K562 (cell line): ENCODE data around the gene CSTF1. TPM values are rescaled to one million over a fixed set of nuclear protein-coding genes. Genes with fewer than 3 reads are reported as not detected.
A peak's percentile ranks its signal among the peaks of the same experiment; 100 is the strongest.

Source experiments
- CBX2 ChIP-seq: fragments of 200-600 bp; sonication (generic); IDR thresholded peaks from one replicate; pipeline ENCODE4 v1.6.1; 2012; ENCODE audit warnings: mild to moderate bottlenecking, low read length, inconsistent platforms; ENCODE audit not compliant: insufficient read depth, poor library complexity, severe bottlenecking
- CHCHD3 ChIP-seq: fragments of 250-450 bp; sonication (Bioruptor Pico); IDR thresholded peaks from 2 replicates; pipeline ENCODE4 v2.1.2; 2022; ENCODE audit warnings: mild to moderate bottlenecking
- HEY1 ChIP-seq: fragments of 250-450 bp; sonication (Bioruptor Pico); IDR thresholded peaks from 2 replicates; pipeline ENCODE4 v1.5.0; 2020; ENCODE audit warnings: mild to moderate bottlenecking, moderate library complexity, borderline replicate concordance
- MAZ ChIP-seq, 2 experiments: fragments of 450-650 bp in 1 of 2; sonication (generic) in 1 of 2; formaldehyde crosslinking; IDR thresholded peaks in 1 of 2; conservative IDR thresholded peaks in 1 of 2; 2 replicates each; pipeline versions ENCODE4 v1.4.0 to v1.5.0; 2020; ENCODE audit warnings: mild to moderate bottlenecking in 1 of 2, missing genetic modification reagents in 1 of 2
- MIER1 ChIP-seq: fragments of 450-650 bp; IDR thresholded peaks from 2 replicates; pipeline ENCODE4 v1.6.1; 2016; ENCODE audit warnings: antibody characterized with exemption, mild to moderate bottlenecking, low read depth
- POLR2G ChIP-seq: fragments of 200-400 bp; formaldehyde crosslinking; IDR thresholded peaks from 2 replicates; pipeline ENCODE4 v1.6.1; 2017; ENCODE audit warnings: low read depth, mild to moderate bottlenecking, antibody characterized with exemption, low read length, moderate library complexity
- POLR3G ChIP-seq: IDR thresholded peaks from 2 replicates; pipeline ENCODE4 v1.6.1; 2011; ENCODE audit not compliant: insufficient read length, insufficient replicate concordance; ENCODE audit errors: extremely low read depth
- RAD51 ChIP-seq: fragments of 450-650 bp; IDR thresholded peaks from 2 replicates; pipeline ENCODE4 v1.7.1; 2016; ENCODE audit warnings: low read depth, mild to moderate bottlenecking, borderline replicate concordance
- RNF2 ChIP-seq: sonication (generic); IDR thresholded peaks from 2 replicates; pipeline ENCODE4 v1.6.1; 2016
- TAL1 ChIP-seq: fragments of 450-650 bp; IDR thresholded peaks from 2 replicates; pipeline ENCODE4 v1.6.1; 2016; ENCODE audit warnings: mild to moderate bottlenecking
- U2AF1 ChIP-seq: fragments of 200-400 bp; formaldehyde crosslinking; optimal IDR thresholded peaks from 2 replicates; pipeline ENCODE3; 2017; ENCODE audit warnings: mild to moderate bottlenecking, low read depth, low read length, moderate library complexity
- ZEB2 ChIP-seq: fragments of 450-650 bp; IDR thresholded peaks from 2 replicates; pipeline ENCODE4 v1.6.1; 2016
- ZKSCAN8 ChIP-seq: fragments of 200-800 bp; sonication (Bioruptor generic); IDR thresholded peaks from 2 replicates; pipeline ENCODE4 v1.6.1; 2016; ENCODE audit warnings: missing genetic modification characterization, missing compliant biosample characterization
- ZNF79 ChIP-seq: fragments of 250-450 bp; sonication (Bioruptor Pico); IDR thresholded peaks from 2 replicates; pipeline ENCODE4 v1.4.0; 2020; ENCODE audit warnings: low read depth, mild to moderate bottlenecking, moderate library complexity
- polyA plus RNA-seq, 8 experiments: library from polyadenylated mRNA; depleted of rRNA in 4 of 8; stranded (reverse) in 5 of 8; unstranded in 3 of 8; fragments of >200 nt; fragmentation: Nextera tagmentation in 2 of 8; fragmentation: Illumina TruSeq in 1 of 8; extraction: Ambion mirVana in 2 of 8; extraction: Trizol in 1 of 8; gene quantifications; 2 replicates each; pipeline versions ENCODE4 v1.2.1 to v1.2.3, GENCODE V29; 2011 to 2014; ENCODE audit warnings: inconsistent platforms in 1 of 8, missing spikeins in 1 of 8
- total RNA-seq, 7 experiments: library from RNA; depleted of rRNA in 6 of 7; stranded (reverse); fragments of >200 nt in 6 of 7; fragmentation: Illumina TruSeq in 2 of 7; extraction: Trizol in 2 of 7; gene quantifications; 2 replicates each; pipeline versions ENCODE4 v1.2.1 to v1.2.3, GENCODE V29; 2011 to 2021; ENCODE audit warnings: low replicate concordance in 1 of 7
- TF ChIP-seq, protein P1 (sequence below), 3 experiments: fragments of 200-800 bp in 1 of 3; fragments of 250-450 bp in 1 of 3; fragments of 450-650 bp in 1 of 3; sonication (Bioruptor Pico) in 1 of 3; sonication (Bioruptor generic) in 1 of 3; formaldehyde crosslinking in 1 of 3; IDR thresholded peaks; 2 replicates each; pipeline versions ENCODE4 v1.6.1 to v1.8.0; 2016 to 2022; ENCODE audit warnings: mild to moderate bottlenecking in 2 of 3, missing genetic modification characterization in 2 of 3, missing compliant biosample characterization in 1 of 3, moderate library complexity in 1 of 3
- TF ChIP-seq, protein P2 (sequence below), 2 experiments: fragments of 450-650 bp; IDR thresholded peaks; 2 replicates each; pipeline ENCODE4 v1.6.1; 2016
- TF ChIP-seq, protein P3 (sequence below): fragments of 450-650 bp; IDR thresholded peaks from 2 replicates; pipeline ENCODE4 v1.6.1; 2016; ENCODE audit warnings: antibody characterized with exemption
- TF ChIP-seq, protein P4 (sequence below): fragments of 250-450 bp; sonication (Bioruptor Pico); IDR thresholded peaks from 2 replicates; pipeline ENCODE4 v1.9.0; 2021; ENCODE audit warnings: mild to moderate bottlenecking, inconsistent platforms

The CSTF1 gene
- total and polyA plus RNA-seq, 9 of the 15 experiments (the other 6 are each of a cell fraction or from before 2014, with no cell fraction given) = 30.8 to 110 (median 53.4) TPM

DNA sequence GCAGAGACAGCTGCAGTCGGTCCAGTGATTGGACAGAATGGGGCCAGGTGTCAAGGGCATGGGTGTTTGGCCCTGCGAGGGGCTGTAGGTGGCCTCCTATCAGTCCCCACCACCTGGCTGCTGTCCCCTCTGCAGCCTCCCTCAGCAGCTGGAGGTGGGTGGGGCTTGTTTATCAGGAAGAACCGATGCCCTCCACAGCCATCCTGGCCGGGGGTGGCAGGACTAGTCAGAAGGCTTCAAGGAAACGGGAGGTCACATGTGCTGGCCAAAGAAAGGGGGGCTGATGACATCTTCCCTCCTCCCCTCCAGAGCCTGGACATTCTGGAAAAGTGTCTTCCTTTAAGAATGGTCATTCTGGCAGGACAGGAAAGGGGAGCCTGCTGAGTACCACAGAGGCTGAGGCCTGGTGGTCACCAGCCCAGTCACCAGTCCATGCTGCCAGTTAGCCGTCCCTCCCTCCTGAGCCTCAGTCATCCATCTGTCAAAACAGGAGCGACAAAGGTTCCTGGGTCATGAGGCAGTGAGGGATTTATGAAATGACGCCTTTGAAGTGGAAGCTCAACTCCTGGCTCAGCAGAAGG is 29.5 kb upstream of the CSTF1 start (continued):
- TF ChIP-seq CHCHD3 (CRISPR knock-in tag) (no peak), ZNF79 (CRISPR knock-in tag) (no peak), RNF2 (peak; percentile 76; the same call in 1 of the 2 replicates), TAL1 (peak; percentile 98), POLR3G (no peak), HEY1 (CRISPR knock-in tag) (no peak), CBX2 (no peak), POLR2G (peak; percentile 43), MAZ (CRISPR knock-in tag; conservative IDR thresholded peaks at IDR 0.05 in 1 of 2, IDR thresholded peaks at IDR 0.05 in 1 of 2) (peak; percentile 80 to 87), MIER1 (0 out of 2 replicates have a peak, but pooled peaks have one; percentile 25), ZEB2 (peak; percentile 88), ZKSCAN8 (peak; percentile 85), U2AF1 (no peak), RAD51 (peak; percentile 83)
- TF ChIP-seq, protein P1, sequence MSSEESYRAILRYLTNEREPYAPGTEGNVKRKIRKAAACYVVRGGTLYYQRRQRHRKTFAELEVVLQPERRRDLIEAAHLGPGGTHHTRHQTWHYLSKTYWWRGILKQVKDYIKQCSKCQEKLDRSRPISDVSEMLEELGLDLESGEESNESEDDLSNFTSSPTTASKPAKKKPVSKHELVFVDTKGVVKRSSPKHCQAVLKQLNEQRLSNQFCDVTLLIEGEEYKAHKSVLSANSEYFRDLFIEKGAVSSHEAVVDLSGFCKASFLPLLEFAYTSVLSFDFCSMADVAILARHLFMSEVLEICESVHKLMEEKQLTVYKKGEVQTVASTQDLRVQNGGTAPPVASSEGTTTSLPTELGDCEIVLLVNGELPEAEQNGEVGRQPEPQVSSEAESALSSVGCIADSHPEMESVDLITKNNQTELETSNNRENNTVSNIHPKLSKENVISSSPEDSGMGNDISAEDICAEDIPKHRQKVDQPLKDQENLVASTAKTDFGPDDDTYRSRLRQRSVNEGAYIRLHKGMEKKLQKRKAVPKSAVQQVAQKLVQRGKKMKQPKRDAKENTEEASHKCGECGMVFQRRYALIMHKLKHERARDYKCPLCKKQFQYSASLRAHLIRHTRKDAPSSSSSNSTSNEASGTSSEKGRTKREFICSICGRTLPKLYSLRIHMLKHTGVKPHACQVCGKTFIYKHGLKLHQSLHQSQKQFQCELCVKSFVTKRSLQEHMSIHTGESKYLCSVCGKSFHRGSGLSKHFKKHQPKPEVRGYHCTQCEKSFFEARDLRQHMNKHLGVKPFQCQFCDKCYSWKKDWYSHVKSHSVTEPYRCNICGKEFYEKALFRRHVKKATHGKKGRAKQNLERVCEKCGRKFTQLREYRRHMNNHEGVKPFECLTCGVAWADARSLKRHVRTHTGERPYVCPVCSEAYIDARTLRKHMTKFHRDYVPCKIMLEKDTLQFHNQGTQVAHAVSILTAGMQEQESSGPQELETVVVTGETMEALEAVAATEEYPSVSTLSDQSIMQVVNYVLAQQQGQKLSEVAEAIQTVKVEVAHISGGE (CRISPR knock-in tag; IDR thresholded peaks at IDR 0.05) = peak in 1 of 3 experiments; percentile 78; a peak in 2 of 6 replicates
- TF ChIP-seq, protein P2, sequence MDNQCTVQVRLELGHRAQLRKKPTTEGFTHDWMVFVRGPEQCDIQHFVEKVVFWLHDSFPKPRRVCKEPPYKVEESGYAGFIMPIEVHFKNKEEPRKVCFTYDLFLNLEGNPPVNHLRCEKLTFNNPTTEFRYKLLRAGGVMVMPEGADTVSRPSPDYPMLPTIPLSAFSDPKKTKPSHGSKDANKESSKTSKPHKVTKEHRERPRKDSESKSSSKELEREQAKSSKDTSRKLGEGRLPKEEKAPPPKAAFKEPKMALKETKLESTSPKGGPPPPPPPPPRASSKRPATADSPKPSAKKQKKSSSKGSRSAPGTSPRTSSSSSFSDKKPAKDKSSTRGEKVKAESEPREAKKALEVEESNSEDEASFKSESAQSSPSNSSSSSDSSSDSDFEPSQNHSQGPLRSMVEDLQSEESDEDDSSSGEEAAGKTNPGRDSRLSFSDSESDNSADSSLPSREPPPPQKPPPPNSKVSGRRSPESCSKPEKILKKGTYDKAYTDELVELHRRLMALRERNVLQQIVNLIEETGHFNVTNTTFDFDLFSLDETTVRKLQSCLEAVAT (IDR thresholded peaks at IDR 0.05) = peak in 1 of 2 experiments; percentile 26; a peak in 1 of 4 replicates
- TF ChIP-seq, protein P3, sequence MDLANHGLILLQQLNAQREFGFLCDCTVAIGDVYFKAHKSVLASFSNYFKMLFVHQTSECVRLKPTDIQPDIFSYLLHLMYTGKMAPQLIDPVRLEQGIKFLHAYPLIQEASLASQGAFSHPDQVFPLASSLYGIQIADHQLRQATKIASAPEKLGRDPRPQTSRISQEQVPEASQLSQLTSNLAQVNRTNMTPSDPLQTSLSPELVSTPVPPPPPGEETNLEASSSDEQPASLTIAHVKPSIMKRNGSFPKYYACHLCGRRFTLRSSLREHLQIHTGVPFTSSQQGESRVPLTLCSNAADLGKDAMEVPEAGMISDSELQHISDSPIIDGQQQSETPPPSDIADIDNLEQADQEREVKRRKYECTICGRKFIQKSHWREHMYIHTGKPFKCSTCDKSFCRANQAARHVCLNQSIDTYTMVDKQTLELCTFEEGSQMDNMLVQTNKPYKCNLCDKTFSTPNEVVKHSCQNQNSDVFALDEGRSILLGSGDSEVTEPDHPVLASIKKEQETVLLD = peak; percentile 73; the same call in 1 of the 2 replicates
- TF ChIP-seq, protein P4, sequence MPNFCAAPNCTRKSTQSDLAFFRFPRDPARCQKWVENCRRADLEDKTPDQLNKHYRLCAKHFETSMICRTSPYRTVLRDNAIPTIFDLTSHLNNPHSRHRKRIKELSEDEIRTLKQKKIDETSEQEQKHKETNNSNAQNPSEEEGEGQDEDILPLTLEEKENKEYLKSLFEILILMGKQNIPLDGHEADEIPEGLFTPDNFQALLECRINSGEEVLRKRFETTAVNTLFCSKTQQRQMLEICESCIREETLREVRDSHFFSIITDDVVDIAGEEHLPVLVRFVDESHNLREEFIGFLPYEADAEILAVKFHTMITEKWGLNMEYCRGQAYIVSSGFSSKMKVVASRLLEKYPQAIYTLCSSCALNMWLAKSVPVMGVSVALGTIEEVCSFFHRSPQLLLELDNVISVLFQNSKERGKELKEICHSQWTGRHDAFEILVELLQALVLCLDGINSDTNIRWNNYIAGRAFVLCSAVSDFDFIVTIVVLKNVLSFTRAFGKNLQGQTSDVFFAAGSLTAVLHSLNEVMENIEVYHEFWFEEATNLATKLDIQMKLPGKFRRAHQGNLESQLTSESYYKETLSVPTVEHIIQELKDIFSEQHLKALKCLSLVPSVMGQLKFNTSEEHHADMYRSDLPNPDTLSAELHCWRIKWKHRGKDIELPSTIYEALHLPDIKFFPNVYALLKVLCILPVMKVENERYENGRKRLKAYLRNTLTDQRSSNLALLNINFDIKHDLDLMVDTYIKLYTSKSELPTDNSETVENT (CRISPR knock-in tag) = 0 out of 2 replicates have a peak, but pooled peaks have one; percentile 54
